ENCODE data around the gene MEIS1.

GRCh38 chr2:66528974-66529724 lies 94.2 kb downstream of the MEIS1 start:
- TF ChIP-seq CTCF (IDR thresholded peaks at IDR 0.05; ENCODE audit: low read depth, low read length): no peak
- no peak for TF ChIP-seq EZH2phosphoT487 (IDR thresholded peaks at IDR 0.05; ENCODE audit: low read depth)

All from OCI-LY3 (cell line).